ENCODE results near the gene RAD9B.
A peak's percentile ranks its signal among the peaks of the same experiment; 100 is the strongest.
"Not testable (repeated sequence)": the region's sequence is repeated elsewhere in the genome, so short reads cannot be mapped to it uniquely, and the experiment has no call there.

Gene RAD9B

DNA sequence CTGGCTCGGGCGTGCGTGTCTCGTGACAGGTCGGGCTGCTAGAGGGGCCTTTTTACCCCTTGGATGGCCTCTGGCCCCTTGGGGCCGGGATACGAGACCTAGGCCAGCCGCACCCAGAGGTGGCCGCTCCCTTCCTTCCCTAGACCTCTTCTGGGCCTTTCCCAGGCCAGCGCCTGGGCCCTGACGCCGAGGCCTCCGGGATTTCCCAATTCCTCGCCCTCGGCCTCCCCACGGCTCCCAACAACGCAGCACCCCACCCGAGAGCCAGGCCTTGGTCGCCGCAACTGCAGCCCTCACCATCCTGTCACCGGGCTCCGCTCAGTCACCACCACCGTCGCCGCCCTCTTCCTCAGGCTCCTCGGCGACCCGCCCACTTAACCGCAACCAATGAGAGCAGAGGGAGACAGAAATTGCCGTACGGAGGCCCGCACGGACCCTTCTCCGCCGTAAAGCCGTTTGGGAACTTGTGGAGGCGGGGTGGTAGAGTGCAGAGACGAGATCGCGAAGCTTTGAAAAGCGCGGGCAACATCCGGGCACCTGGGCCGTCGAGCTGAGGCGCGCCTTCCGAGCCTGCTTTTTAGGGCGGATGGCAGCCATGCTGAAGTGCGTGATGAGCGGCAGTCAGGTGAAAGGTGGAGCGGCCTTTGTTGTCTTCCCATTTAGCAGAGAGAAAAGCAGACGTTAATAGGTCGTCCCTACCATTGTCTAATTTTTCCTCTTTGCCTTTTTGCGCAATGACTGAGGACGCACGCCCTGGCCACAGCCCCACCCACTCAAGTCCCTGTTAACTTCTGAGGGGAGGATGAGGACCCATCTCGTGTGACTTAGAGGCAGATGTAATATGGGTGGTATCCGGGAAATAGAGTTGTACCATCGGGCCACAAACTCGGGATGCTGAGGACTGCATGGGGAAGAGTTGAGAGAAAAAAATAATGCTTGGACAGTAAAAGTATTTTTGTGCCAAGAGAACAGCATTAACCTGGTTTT is at the start of gene RAD9B, which contains the start of gene VPS29:
TSS of gene RAD9B (plus strand) at position 580 of the 987 bp plus-strand sequence. CDS start at position 587, 7 bp downstream.
TSS of gene VPS29 (minus strand) at position 360 of the 987 bp plus-strand sequence. CDS start at position 300, 60 bp downstream.
- peak; percentile 96 for DNase-seq

DNA sequence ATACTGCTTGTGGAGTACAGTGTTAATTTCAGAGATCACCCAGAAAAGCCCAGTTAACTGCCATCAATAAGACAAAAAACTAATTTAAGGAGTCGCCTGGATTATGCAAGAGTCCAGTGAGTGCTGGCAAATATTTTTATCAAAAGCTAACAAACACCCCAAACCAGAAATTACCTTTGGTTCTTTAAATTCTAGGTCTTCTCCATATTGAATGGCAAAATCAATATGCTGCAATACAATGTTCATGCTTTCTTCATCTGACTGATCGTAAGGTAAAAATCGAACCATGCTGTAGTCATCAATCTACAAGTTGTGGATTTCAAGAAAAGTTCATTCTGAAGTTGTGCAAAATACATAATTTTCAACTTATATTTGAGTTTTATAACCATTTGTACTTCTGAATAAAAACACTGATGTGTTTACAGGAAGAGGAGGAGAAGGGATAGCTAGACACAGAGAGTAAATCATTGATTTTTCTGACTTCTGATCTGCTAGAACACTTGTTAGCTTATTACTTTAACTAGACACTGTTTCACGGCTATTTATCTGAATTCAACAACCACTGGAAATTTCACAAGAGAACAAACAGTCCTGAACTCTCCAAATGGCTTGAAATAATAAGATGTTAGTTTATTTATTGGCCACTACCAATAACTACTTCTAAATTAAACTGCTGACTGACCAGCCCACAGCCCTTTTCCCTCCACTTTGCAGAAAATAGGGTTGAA is 48.4 kb upstream of the RAD9B start:
- DNase-seq: no peak

DNA sequence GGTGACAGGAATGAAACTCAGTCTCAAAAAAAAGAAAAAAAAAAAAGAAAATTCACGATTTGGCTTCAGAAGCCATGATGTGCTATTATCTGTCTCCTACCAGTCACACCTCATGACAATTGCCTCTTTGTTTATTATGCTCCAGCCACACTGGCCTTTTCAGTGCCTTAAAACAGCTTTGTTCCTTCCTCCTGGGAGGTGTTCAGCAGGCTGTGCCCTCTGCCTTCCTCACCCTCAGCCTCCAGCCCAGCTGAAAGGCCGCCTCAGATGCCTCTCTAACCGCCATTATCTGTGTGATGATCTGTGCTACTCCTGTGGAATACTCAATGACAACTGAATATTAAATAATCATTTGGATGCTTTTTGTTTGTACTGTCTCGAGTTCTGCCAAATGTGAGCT is 43.4 kb upstream of the RAD9B start:
- DNase-seq: no peak

DNA sequence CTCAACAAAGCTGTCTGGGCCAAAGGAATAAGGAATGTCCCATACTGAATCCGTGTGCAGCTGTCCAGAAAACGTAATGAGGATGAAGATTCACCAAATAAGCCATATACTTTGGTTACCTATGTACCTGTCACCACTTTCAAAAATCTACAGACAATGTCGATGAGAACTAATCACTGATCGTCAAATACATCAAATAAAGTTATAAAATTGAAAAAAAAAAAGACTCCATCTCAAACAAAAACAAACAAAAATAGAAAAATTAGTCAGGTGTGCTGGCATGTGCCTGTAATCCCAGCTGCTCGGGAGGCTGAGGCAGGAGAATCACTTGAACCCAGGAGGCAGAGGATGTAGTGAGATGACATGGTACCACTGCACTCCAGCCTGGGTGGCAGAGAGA is 40.9 kb upstream of the RAD9B start:
- DNase-seq: not testable (repeated sequence)

DNA sequence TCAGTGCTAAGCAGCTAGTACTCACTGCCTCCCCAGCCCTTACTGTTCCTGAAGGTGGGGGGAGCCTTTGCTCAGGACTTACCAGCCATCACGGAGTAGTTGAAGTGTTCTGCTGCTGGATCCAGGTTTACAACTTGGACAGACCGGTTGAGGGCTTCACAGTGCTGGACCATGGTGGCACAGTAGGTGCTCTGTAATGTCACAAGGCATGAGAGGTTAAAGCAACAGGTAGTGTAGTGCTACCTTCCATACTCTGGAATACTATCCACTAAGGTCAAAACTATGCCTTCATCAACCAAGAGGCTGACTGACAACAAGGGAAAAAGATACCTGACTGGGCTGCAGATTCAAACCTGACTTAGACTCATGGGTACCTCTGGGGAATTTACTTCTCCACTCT is 37.1 kb upstream of the RAD9B start:
- no peak for DNase-seq

DNA sequence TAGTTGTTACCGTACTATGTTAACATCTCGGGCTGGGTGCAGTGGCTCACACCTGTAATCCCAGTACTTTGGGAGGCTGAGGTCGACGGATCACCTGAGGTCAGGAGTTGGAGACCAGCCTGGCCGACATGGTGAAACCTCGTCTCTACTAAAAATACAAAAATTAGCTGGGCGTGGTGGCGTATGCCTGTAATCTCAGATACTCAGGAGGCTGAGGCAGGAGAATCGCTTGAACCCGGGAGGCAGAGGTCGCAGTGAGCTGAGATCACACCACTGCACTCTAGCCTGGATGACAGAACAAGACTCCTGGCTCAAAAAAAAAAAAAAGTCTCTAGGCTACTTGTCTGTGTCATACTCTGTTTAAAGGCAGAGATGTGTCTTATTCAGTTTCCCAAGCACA is 36.4 kb upstream of the RAD9B start:
- not testable (repeated sequence) for DNase-seq

DNA sequence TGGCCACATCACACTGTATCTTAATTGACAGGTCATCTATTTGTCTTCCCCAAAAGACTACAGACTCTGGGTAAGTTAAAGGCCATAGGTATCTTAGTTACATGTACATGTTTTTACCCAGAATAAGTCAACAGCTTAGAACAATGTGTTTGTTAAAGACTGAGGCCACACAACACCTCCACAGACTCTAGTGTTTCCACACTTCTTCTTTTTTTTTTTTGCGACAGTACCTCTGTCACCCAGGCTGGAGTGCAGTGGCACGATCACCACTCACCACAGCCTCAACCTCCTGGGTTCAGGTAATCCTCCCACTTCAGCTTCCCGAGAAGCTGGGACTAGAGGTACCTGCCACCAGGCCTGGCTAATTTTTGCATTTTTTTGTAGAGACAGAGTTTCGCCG is 35.3 kb upstream of the RAD9B start:
- DNase-seq: no peak

DNA sequence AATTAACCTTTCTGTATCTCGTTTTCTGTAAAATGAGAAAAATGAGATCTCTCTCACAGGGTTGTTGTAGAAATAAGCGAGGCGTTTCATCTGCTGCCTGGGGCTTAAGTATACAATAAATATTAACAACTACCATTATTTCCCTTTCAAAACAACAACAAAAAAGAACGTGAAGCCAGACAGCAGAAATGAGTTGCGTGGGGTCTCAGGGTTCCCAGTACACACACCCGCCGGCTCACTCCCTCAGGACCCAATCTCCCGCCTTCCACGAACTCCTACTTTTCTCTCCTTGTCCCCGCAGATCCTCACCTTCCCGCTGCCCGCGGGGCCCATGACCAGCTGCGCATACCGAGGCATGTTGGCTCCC is 34.3 kb upstream of the RAD9B start:
- no peak for DNase-seq

DNA sequence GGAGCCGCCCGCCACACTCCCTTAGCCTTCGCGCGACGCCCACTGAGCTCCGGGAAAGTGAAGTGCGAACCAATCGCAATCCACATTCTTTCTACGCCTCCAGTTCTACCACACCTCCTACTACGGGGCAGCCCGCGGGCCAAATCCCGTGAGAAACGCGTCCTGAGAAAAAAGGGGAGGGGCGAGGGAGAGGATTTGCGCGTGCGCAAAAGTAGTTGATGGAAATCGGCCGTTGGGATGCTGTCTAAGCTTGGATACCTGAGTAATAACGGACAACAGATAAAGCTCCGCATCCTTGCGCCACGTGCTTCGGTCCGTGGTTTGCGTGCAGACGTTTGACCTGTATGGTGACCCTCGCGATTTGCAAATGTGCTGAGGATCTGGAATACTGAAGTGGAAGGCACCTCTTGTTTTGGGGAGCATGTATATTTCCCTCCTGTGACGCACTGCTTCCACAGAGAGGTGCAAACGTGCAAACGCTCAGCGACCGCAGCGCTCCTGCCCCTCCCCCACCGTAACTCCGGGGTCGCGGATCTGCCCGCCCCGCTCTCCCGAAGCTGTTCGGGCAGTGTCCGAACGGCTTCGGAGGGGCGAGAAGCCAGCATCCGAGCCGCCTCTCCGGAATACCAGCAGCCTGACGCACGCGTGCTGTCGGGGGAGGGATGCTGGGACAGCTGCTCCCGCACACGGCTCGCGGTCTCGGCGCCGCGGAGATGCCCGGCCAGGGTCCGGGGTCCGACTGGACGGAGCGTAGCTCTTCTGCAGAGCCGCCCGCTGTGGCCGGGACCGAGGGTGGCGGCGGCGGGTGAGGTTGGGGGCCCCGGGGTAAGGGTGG is 33.7 kb upstream of the RAD9B start, which contains the start of the genes FAM216A and GPN3:
TSS of gene FAM216A (plus strand) at position 632 of the 835 bp plus-strand sequence. CDS start at position 663, 31 bp downstream.
TSS of gene GPN3 (minus strand) at position 44 of the 835 bp plus-strand sequence. CDS start 54 bp downstream, outside the sequence.
- peak; percentile 93 for DNase-seq

DNA sequence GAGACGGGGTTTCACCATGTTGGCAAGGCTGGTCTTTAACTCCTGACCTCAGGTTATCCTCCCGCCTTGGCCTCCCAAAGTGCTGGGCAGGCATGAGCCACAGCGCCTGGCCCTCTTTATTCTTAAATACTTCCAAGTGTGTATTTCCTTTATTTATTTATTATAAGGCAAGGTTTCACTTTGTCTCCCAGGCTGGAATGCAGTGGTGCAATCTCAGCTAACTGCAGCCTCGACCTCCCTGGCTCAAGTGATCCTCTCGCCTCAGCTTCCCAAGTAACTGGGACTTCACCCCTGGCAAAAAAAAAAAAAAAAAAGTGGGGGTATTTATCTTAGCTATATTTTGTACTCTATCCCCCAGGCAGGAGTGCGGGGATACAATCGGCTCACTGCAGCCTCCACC is 26.7 kb upstream of the RAD9B start:
- no peak for DNase-seq

DNA sequence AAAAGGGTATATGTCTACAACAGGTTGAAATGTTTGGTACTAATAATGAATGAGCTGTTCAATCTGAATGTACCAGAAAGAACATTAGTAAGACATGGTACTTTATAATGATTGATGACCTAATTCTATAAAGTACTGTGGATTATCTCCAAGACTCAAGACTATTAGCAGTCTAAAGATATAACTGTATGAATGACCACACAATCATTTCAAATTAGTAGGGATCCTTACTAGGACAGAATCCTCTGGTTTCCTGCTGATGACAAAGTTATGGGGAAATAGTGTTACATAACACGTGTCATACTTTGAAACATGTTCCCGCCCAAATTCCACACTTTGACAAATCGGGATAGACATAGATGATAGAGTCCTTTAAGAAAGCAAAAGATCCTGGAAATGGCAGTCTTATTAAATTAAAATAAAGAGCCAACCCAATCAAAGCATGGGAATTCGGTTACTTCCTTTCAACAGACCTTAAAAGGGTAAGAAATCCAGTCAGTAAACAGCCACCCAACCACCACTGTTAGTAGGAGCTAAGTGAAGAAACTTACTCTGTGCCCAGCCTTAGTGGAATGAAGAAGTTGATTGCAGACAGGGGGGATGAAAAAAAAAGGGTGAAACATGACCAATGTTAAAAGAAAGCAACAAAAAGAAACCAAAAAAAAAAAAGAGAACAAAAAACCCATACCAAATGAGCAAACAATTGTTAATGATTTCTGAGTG is 3.0 kb upstream of the RAD9B start:
- peak; percentile 41 for DNase-seq

DNA sequence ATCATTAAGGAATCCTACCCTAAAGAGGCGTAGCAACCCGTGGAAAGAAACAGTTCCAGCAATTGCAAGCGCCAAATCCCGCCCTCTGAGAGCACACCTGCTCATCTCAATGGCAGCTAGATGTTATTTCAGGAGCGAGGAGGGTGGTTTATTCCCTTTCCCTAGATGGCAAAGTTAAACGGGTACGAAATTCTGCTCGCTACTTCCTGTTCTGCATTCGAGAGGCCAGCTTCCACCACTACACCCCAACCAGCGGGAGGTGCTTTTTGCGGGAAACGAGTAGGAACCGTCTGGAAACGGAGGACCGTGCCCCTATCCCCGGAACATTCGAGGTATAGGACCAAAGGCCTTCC is 756 bp upstream of the RAD9B start:
- peak; percentile 24 for DNase-seq

DNA sequence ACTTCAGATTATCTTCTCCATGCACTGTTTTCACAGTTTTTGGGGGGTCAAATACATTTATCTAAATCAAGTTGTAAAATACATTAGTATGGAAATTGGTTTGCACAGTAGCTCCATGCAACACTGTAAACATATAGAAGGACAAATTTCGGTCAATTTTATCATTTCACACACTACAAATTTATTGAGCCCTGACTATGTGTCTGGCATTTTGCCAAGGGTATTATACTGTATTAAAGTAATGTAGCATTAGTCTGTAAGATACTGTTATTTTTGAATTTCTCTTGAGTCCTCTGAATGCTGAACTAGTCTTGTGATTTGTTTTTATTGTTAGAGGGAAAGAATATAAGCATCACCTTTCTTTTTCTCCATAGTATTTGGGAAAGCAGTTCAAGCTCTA is 1.3 kb downstream of the RAD9B start:
- no peak for DNase-seq

DNA sequence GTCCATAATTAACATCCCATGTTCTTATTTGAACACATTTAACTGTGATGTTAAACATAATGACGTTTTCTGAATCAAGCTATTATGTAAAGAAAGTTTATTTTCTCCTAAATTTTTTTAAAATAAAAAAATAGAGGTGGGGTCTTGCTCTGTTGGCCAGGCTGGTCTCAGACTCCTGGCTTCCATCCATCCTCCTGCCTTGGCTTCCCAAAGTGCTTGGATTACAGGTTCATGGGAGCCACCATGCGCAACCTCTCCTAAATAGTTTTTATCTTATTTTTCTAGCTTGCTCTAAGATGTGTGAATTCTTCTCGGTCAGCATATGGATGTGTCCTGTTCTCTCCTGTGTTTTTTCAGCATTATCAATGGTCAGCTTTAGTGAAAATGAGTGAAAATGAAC is 3.2 kb downstream of the RAD9B start:
- DNase-seq: no peak

DNA sequence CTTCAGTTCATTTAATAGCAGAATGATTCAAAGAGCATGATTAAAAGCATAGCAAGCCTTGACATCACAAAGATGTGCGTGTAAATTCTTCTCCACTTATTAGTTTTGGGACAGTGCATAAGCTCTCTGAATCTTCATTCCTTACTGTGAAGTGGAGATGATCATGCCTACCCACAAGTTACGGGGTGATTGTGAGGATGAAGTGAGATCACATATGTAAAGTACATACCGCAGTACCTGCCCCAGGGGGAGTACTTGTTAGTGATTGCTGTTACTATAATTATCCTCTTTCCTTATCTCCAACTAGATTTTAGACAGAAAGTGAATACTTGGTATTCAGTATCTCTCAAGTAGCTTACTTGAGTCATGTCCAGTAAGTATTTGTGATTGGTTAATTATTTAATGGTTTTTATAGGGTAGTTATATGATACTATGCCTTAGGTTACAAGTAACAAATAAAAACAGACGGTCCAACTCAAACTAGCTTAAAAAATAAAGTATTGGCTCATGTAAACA is 6.0 kb downstream of the RAD9B start:
- DNase-seq: no peak

DNA sequence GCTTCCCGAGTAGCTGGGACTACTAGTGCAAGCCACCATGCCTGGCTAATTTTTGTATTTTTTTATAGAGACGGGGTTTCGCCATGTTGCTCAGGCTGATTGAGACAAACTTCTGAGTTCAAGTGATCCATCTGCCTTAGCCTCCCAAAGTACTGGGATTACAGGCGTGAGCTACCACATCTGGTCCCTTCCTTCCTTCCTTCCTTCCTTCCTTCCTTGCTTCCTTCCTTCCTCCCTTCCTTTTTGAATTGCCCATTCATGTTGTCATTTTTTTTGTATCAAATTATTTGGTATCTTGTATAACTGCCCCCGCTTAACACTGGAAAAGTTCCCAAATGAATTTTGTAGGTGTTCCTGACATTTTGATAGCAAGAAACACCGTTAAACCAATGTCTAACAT is 11.7 kb downstream of the RAD9B start:
- no peak for DNase-seq

DNA sequence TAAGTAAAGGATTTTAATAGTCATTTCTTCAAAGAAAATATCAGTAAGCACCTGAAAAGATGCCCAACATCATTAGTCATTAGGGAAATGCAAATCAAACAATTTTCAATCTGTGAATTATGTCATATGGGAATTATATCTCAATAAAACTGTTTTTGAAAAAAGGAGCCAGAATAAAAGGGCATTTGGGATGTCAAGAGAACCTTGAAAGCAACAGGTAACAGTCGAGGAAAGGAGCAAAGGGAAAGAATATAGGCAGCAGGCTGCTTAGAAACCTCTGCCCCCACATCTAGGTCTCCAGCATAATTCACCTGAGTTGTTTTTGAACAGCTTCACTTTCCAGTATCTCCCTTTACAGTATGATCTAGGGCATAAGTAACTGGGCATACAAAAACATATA is 12.2 kb downstream of the RAD9B start:
- DNase-seq: no peak

DNA sequence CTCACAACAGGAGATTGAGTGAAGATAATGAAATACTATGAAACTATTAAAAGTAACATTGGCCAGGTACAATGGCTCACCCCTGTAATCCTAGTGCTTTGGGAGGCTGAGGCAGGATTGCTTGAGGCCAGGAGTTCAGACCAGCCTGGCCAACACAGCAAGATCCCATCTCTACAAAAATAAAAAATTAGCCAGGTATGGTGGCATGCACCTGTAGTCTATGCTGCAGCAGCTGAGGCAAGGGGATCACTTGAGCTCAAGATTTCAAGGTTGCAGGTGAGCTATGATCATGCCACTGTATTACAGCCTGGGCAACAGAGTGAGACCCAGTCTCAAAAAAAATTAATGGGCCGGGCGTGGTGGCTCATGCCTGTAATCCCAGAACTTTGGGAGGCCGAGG is 14.9 kb downstream of the RAD9B start:
- no peak for DNase-seq

DNA sequence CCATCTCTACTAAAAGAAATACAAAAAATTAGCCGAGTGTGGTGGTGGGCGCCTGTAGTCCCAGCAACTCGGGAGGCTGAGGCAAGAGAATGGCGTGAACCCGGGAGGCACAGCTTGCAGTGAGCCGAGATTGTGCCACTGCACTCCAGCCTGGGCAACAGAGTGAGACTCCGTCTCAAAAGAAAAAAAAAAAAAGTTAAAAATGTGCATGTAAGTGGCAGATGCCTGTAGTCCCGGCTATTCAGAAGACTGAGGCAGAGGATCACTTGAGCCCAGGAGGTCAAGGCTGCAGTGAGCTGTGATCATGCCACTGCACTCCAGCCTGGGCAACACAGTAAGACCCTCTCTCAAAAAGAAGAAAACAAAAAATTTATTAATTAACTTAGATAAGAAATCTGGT is 15.9 kb downstream of the RAD9B start:
- not testable (repeated sequence) for DNase-seq

DNA sequence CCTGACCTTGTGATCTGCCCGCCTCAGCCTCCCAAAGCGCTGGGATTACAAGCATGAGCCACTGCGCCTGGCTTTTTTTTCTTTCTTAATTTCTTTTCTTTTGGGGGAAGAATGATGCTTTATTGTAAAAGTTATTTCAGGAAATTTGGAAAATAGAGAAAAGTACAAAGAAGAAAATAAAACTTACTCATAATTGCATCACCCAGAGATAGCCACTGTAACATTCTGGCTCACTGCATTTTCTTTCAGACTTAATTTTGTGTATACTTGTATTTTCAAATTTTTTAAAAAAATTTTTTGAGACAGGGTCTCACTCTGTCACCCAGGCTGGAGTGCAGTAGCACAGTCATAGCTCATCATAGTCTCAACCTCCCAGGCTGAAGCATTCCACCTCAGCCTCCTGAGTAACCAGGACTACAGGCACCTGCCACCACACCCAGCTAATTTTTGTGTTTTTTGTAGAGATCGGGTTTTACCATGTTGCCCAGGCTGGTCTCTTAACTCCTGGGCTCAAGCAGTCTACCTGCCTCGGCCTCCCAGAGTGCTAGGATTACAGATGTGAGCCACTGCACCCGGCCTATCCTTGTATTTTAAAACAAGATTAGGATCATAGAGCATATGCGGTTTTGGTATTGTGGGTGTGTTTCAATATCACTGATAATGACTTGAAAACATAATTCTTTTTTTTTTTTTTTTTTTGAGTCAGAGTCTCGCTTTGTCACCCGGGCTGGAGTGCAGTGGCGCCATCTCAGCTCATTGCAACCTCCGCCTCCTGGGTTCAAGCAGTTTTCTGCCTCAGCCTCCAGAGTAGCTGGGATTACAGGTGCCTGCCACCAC is 19.0 kb downstream of the RAD9B start:
- not testable (repeated sequence) for DNase-seq

DNA sequence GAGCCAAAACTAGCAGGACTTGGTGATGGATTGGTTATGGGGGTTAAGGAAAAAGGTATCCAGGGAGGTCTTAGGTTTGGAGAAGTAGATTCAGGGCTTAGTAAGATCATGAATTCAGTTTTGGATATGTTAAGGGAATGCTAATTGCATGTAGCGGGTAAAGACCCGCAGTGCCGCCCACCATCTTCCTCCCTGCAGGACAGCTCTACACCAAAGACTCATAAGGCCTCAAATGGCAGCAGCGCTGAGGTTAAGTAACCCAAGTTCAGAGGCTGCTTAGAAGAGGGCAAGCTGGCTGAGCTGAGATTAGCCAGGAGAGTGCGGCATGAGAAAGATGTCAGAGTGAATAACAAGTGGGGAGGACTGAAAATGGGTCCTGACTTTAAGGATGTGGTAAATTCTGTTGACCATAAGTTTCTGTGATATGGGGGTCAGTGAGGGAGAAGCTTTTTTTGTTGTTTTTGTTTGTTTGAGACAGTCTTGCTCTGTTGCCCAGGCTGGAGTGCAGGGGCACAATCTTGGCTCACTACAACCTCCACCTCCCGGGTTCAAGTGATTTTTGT is 26.2 kb downstream of the RAD9B start:
- no peak for DNase-seq
